B cell (primary cell): ENCODE results near the gene HNRNPF.

Experiments
- CTCF ChIP-seq: fragments of 200-600 bp; IDR thresholded peaks from one replicate; pipeline ENCODE4 v1.8.0; 2022; ENCODE audit warnings: antibody characterized with exemption, mild to moderate bottlenecking
- EZH2 ChIP-seq: IDR thresholded peaks from 2 replicates; pipeline ENCODE4 v1.6.1; 2012; ENCODE audit warnings: borderline replicate concordance, low read depth, mild to moderate bottlenecking, moderate library complexity, low read length; ENCODE audit not compliant: insufficient read depth, poor library complexity, severe bottlenecking

DNA sequence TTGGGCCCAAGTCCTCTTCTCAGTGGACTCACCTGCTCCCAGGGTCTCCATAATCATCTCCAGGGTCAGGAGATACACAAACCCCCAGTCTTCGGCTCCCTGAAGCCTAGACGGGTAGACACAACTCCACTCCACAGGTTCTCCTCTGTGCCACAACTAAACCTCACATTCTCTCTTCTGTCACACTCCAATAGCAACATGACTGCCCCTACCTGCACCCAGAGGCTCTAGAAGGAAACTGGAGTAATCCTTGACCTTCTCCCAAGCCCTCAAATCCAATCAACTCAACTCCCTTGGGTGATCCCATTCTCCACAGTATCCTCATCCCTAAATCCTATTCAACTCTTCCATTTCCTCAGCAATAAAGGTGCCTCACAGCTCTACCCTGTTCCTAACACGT, 16.2 kb downstream of the HNRNPF start:
- TF ChIP-seq CTCF (no peak), EZH2 (no peak)
